ENCODE results near the gene KCNQ1. TPM values are rescaled to one million over a fixed set of nuclear protein-coding genes. Genes with fewer than 3 reads are reported as not detected.

KCNQ1 gene
- polyA plus RNA-seq, 1 of the 3 experiments (the other 2 are of a cell fraction): 0.05 TPM

DNA sequence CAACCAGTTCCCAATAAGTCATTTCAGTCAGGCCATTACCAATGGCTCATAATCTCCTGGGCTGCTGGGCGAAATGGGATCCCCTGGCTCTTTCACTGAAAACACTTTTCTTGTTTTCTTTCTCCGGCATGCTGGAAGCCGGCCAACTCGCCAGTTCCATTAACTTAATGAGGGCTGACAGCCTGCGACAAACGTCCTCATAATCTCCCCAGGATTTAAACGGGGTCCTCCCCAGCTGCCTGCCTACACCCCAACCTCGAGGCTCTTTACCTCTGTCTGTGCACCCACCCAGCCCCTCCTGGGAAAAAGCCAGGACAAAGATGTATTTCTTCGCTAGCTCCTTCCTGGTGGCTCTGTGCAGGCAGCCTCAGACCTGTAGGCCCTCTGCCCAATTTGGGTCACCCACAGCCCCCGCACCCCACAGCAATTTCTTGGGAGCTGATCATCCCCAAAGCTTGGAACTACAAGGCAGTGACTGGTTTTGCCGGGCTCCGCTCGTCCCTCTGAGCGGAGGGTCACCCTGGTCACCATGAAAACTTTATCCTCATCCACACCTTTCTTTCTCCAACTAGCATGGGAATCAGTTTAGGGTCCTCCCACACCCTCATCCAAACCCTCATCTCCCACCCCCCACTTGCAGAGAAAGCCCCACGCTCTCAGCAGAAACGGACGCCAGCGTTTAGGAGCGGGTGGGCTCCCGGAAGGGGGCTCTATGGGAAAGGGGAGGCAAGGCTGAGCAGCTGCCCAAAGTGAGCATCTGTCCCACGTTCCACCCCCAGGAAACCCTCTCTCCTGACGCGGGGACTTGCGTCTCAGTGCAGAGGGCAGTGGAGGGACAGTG is 306.1 kb downstream of the KCNQ1 start:
- Histone ChIP-seq H2AFZ (ENCODE audit: low read depth) (no peak overlapping the region), H3K36me3 (replicated peaks in 1 of 2; ENCODE audit: control insufficient read depth in 1 of 2, insufficient read depth in 2 of 2, low read length in 1 of 2) (no peaks in the 10 kb centered on the region), H3K4me3 (ENCODE audit: low read depth in 2 of 2, low read length in 1 of 2) (no peak overlapping the region), H3K9me3 (no peaks in the 10 kb centered on the region), H3K27me3 (ENCODE audit: insufficient read depth) (no peaks in the 10 kb centered on the region), H3K27ac (ENCODE audit: low read depth in 2 of 2, low read length in 1 of 2) (peak overlapping the region in 1 of 2 experiments; percentile 30; a peak in 1 of 4 replicates), H3K4me2 (0 out of 2 replicates have a peak overlapping the region, but pooled peaks have one; percentile 7), H3K9me2 (no peaks in the 10 kb centered on the region), H3K9ac (no peak overlapping the region), H4K20me1 (ENCODE audit: insufficient read depth) (no peaks in the 10 kb centered on the region), H3K4me1 (ENCODE audit: control insufficient read depth in 1 of 2, insufficient read depth in 2 of 2, low read depth in 1 of 2, low read length in 1 of 2) (peaks cover 3 to 42% of the 10 kb centered on the region in 2 experiments; a peak in 2 of 4 replicates), H3F3A (replicated peaks; ENCODE audit: insufficient read depth) (no peaks in the 10 kb centered on the region), H3K79me2 (ENCODE audit: insufficient read depth) (no peaks in the 10 kb centered on the region)
- DNase-seq: peak; percentile 72
- ChIA-PET CTCF (interaction anchor here (0.6 to 1.2 kb wide), 3 partner anchors 24 to 219 kb away, joined by 3 read pairs; no protein-coding TSS in a partner anchor), POLR2A (no interaction called here)
- 51% methylated on average over 20 of the region's 24 CpGs for WGBS (ENCODE audit: low lambda C conversion rate)
- TF ChIP-seq GATA2 (CRISPR knock-in tag; IDR thresholded peaks at IDR 0.05) (no peak), NFIC (IDR thresholded peaks at IDR 0.05; ENCODE audit: borderline replicate concordance) (peak; percentile 55; the same call in 1 of the 2 replicates), EP300 (IDR thresholded peaks at IDR 0.05; ENCODE audit: borderline replicate concordance in 1 of 2, low read depth in 1 of 2, low read length in 1 of 2) (peak in 1 of 2 experiments; percentile 40; a peak in 1 of 4 replicates), YY1 (IDR thresholded peaks at IDR 0.05; ENCODE audit: low read depth) (no peak), TCF12 (IDR thresholded peaks at IDR 0.05) (no peak), SMC3 (IDR thresholded peaks at IDR 0.05; ENCODE audit: low read depth, low read length) (no peak)
- TF ChIP-seq, protein P1, sequence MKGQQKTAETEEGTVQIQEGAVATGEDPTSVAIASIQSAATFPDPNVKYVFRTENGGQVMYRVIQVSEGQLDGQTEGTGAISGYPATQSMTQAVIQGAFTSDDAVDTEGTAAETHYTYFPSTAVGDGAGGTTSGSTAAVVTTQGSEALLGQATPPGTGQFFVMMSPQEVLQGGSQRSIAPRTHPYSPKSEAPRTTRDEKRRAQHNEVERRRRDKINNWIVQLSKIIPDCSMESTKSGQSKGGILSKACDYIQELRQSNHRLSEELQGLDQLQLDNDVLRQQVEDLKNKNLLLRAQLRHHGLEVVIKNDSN (IDR thresholded peaks at IDR 0.05; ENCODE audit: borderline replicate concordance, low read depth): no peak
- TF ChIP-seq, protein P2, sequence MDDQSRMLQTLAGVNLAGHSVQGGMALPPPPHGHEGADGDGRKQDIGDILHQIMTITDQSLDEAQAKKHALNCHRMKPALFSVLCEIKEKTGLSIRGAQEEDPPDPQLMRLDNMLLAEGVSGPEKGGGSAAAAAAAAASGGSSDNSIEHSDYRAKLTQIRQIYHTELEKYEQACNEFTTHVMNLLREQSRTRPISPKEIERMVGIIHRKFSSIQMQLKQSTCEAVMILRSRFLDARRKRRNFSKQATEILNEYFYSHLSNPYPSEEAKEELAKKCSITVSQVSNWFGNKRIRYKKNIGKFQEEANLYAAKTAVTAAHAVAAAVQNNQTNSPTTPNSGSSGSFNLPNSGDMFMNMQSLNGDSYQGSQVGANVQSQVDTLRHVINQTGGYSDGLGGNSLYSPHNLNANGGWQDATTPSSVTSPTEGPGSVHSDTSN (IDR thresholded peaks at IDR 0.05): peak; percentile 70

DNA sequence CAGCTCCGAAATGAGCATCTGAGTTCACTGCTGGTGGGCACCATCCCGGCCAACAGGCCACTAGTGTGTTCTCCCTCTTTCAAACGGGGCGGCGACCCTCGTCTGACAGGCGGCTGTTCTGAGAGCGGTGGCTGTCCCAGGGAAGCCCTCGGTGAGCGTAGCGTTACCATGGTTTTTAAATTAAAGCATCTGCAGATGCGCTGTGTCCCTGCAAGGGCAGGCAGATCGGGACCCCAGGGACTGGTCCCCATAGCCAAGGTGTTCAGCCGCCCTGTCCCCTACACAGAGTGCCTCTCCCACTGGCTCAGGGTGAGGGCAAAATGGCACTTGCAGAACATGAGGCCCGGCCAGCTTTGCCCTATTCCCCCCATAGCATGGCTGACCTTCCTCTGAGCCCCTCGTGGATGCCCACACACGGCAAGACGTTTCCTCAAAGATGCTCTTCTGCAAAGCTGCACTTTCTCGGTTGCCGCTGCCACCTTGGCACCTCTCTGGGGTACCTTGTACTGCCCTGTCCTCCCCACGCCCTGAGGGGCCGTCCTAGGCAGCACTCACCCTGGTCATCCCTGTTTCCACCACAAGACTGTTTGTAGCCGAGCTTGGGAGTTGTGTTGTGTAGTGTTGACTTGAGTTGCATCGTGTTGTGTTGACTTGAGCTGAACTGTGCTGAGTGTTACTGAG is 306.9 kb downstream of the KCNQ1 start:
- Histone ChIP-seq H3K9me3 (no peaks in the 10 kb centered on the region), H3K27me3 (ENCODE audit: insufficient read depth) (no peaks in the 10 kb centered on the region), H3K9me2 (no peaks in the 10 kb centered on the region), H3K4me3 (ENCODE audit: low read depth in 2 of 2, low read length in 1 of 2) (no peak overlapping the region), H3K36me3 (replicated peaks in 1 of 2; ENCODE audit: control insufficient read depth in 1 of 2, insufficient read depth in 2 of 2, low read length in 1 of 2) (no peaks in the 10 kb centered on the region), H3F3A (replicated peaks; ENCODE audit: insufficient read depth) (no peaks in the 10 kb centered on the region), H2AFZ (ENCODE audit: low read depth) (no peak overlapping the region), H3K27ac (ENCODE audit: low read depth in 2 of 2, low read length in 1 of 2) (no peak overlapping the region), H3K4me1 (ENCODE audit: control insufficient read depth in 1 of 2, insufficient read depth in 2 of 2, low read depth in 1 of 2, low read length in 1 of 2) (peaks cover 3 to 37% of the 10 kb centered on the region in 2 experiments; a peak in 2 of 4 replicates), H3K79me2 (ENCODE audit: insufficient read depth) (no peaks in the 10 kb centered on the region), H4K20me1 (ENCODE audit: insufficient read depth) (no peaks in the 10 kb centered on the region), H3K4me2 (no peak overlapping the region), H3K9ac (no peak overlapping the region)
- ChIA-PET CTCF (interaction anchor here (0.9 to 1.2 kb wide), 2 partner anchors 49 to 220 kb away, joined by 3 read pairs; no protein-coding TSS in a partner anchor), POLR2A (interaction anchor here (1.0 kb wide), 1 partner anchor 27 kb away, joined by 3 read pairs; no protein-coding TSS in a partner anchor)
- no peak for DNase-seq
- WGBS (ENCODE audit: low lambda C conversion rate): 84% methylated on average over 19 of the region's 24 CpGs
- TF ChIP-seq POLR2AphosphoS5 (IDR thresholded peaks at IDR 0.05; ENCODE audit: low read depth, low read length) (no peak), SIN3A (IDR thresholded peaks at IDR 0.05; ENCODE audit: borderline replicate concordance, low read depth, low read length) (no peak), FOXM1 (IDR thresholded peaks at IDR 0.05; ENCODE audit: low read depth) (no peak), FOSL2 (IDR thresholded peaks at IDR 0.05; ENCODE audit: borderline replicate concordance, low read depth) (no peak), RXRA (IDR thresholded peaks at IDR 0.05; ENCODE audit: borderline replicate concordance, low read depth) (no peak), YY1 (IDR thresholded peaks at IDR 0.05; ENCODE audit: low read depth) (no peak)
- TF ChIP-seq, protein P3, sequence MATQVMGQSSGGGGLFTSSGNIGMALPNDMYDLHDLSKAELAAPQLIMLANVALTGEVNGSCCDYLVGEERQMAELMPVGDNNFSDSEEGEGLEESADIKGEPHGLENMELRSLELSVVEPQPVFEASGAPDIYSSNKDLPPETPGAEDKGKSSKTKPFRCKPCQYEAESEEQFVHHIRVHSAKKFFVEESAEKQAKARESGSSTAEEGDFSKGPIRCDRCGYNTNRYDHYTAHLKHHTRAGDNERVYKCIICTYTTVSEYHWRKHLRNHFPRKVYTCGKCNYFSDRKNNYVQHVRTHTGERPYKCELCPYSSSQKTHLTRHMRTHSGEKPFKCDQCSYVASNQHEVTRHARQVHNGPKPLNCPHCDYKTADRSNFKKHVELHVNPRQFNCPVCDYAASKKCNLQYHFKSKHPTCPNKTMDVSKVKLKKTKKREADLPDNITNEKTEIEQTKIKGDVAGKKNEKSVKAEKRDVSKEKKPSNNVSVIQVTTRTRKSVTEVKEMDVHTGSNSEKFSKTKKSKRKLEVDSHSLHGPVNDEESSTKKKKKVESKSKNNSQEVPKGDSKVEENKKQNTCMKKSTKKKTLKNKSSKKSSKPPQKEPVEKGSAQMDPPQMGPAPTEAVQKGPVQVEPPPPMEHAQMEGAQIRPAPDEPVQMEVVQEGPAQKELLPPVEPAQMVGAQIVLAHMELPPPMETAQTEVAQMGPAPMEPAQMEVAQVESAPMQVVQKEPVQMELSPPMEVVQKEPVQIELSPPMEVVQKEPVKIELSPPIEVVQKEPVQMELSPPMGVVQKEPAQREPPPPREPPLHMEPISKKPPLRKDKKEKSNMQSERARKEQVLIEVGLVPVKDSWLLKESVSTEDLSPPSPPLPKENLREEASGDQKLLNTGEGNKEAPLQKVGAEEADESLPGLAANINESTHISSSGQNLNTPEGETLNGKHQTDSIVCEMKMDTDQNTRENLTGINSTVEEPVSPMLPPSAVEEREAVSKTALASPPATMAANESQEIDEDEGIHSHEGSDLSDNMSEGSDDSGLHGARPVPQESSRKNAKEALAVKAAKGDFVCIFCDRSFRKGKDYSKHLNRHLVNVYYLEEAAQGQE (IDR thresholded peaks at IDR 0.05; ENCODE audit: low read depth, low read length): no peak
- TF ChIP-seq, protein P4, sequence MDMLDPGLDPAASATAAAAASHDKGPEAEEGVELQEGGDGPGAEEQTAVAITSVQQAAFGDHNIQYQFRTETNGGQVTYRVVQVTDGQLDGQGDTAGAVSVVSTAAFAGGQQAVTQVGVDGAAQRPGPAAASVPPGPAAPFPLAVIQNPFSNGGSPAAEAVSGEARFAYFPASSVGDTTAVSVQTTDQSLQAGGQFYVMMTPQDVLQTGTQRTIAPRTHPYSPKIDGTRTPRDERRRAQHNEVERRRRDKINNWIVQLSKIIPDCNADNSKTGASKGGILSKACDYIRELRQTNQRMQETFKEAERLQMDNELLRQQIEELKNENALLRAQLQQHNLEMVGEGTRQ (IDR thresholded peaks at IDR 0.05; ENCODE audit: borderline replicate concordance, low read depth, low read length): no peak
- TF ChIP-seq, protein P1 (IDR thresholded peaks at IDR 0.05; ENCODE audit: borderline replicate concordance, low read depth): no peak

All from SK-N-SH (cell line).